Measurements from ENCODE around the gene FGFRL1. TPM values are rescaled to one million over a fixed set of nuclear protein-coding genes. Genes with fewer than 3 reads are reported as not detected.

The FGFRL1 gene
- total RNA-seq (10 to 100 TPM; 25.1 to 41.4 (median 31.1) TPM), polyA plus RNA-seq (10 to 100 TPM; 15.4 to 42.8 TPM)

- peak within 1 kb of the TSS; percentile 72 to 86 (median 79) for H3K27ac ChIP-seq
- no peaks in the 10 kb centered on the region for H3K27me3 ChIP-seq
- no peak for FAIRE-seq
- intact Hi-C loops (cut with DNase I) = no loop called here
- ATAC-seq = peak; percentile 63 to 71 (median 66)
- H3K36me3 ChIP-seq = no peaks in the 10 kb centered on the region
- peak within 1 kb of the TSS; percentile 42 to 79 (median 55) for H3K4me3 ChIP-seq
- peak; percentile 94 to 99 (median 96) for DNase-seq
- peaks cover 7 to 9% (median 7%) of the 10 kb centered on the region in 3 donors for H3K4me1 ChIP-seq
- no peak for TF ChIP-seq CTCF (IDR thresholded peaks at IDR 0.05)
- WGBS, 2 donors = 1 to 3% methylated on average over 5 to 89 of the region's 89 CpGs
- H3K9me3 ChIP-seq = no peaks in the 10 kb centered on the region
Measured at GRCh38 chr4:1011022-1011665, at the start of gene FGFRL1. TSS of gene FGFRL1 (plus strand) at chr4:1011626. CDS start at chr4:1012486, 860 bp downstream.

DNA sequence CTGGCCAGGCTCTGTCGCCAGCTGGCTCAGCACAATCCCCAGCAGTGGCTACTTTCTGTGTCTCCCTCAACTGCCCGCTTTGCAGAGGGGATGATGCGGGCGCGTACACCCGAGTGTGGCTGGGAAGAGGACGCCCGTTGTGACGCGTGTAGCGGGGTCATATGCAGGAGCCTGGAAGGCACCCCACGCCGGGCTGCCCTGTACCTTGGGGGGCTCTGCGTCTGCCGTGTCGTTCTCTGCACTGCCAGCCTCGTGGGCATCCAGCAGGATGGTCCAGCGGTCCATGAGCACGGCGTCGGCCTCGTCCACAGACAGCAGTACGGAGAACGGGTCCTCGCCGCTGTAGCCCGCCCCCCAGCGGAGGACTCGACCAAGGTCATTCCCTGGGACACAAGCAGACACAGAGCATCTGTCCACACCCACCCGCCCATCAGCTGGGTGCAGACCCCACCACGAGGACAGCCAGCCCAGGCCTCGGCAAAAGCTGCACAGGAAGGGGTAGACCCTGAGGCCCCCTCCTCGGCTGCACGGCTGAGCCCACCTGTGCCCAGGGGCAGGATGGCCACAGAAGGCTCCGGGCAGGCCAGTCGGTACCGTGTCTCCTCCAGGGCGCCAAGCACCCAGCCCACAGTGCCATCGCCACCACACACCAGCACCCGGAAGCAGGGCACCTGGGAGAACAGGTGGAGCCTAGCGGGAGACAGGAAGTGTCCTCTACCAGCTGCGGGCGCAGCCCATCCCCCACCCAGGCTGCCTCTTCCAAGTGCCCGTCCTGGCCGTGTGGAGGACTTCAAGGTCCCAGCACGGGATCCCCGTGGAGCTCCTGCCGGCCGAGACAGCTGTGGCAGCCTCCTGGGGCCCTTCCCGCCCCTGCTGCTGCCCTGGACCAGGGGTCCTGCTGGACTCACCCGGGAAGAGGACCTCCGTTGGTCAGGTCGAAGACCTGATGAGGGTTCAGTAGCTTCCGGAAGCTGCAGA lies 48.9 kb upstream of the FGFRL1 start:
- intact Hi-C loops (cut with DNase I) = no loop called here

DNA sequence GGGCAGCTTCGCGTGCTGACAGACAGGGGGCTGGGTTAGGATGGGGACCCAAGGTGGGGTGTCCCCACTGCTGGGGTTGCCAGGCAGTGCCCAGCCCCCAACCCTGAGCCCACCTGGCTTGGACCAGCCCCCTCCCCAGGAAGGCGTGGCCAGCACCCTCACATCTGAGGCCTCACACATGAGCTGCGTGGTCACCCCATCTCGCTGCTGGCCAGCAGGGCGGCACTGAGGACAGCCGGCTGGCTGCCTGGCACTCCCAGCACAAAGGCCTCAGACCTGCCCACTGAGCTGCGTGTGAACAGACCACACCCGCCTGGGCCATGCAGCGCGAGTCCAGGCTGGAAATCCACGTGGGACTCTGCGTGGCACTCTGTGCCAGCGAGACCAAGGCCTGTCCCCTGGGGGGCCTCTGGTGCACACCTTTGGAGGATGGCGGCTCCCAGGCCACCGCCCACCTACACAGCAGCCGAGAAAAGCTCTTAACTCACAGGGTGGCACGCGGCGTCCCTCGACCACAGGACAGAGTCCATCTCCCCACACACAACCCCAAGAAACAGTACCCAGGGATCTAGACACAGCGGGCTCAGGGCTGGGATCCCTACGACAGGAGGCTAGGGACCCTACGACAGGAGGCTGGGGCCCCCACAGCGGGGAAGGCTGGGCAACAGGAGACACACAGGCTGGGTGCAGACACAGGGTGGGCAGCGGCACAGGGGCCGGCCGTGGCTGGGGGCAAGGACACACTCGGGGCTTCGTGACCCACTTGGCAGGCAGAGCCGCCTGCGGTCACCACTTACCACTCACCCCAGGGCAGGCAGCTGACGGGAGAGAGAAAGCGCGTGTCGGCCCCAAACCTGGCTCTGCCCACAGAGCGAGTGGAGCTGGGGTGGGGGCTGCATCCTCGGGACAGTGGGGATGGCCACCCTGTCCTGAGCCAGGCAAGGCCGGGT lies 47.9 kb upstream of the FGFRL1 start:
- ATAC-seq = no peak
- H3K27me3 ChIP-seq = no peaks in the 10 kb centered on the region
- no peak overlapping the region for H3K4me3 ChIP-seq
- H3K4me1 ChIP-seq = no peaks in the 10 kb centered on the region
- intact Hi-C loops (cut with DNase I) = no loop called here
- no peak for FAIRE-seq
- no peak for TF ChIP-seq CTCF (IDR thresholded peaks at IDR 0.05)
- WGBS, 2 donors = 93 to 95% methylated on average over 36 to 39 of the region's 39 CpGs
- H3K36me3 ChIP-seq = peaks cover 0 to 8% (median 0%) of the 10 kb centered on the region in 3 donors
- no peak overlapping the region for H3K27ac ChIP-seq
- peak in 1 of 6 donors; percentile 79 for DNase-seq
- no peaks in the 10 kb centered on the region for H3K9me3 ChIP-seq

More for the DNA sequence above, 48.9 kb upstream of the FGFRL1 start:
- Histone ChIP-seq H3K27me3 (no peaks in the 10 kb centered on the region), H3K36me3 (peaks cover 0 to 8% (median 0%) of the 10 kb centered on the region in 3 donors), H3K4me3 (no peak overlapping the region), H3K9me3 (no peaks in the 10 kb centered on the region), H3K4me1 (no peaks in the 10 kb centered on the region), H3K27ac (no peak overlapping the region)
- WGBS, 2 donors = 91% methylated on average over 54 of the region's 54 CpGs
- ATAC-seq (no peak), DNase-seq (peak in 2 of 6 donors; percentile 54 to 74), FAIRE-seq (no peak)
- TF ChIP-seq CTCF (IDR thresholded peaks at IDR 0.05) = no peak

- intact Hi-C loops (cut with DNase I) = no loop called here
- TF ChIP-seq CTCF (IDR thresholded peaks at IDR 0.05) = no peak
- DNase-seq (peak in 1 of 6 donors; percentile 77), ATAC-seq (no peak), FAIRE-seq (no peak)
- 91 to 94% methylated on average over 23 of the region's 23 CpGs for WGBS, 2 donors
- Histone ChIP-seq H3K27me3 (no peaks in the 10 kb centered on the region), H3K36me3 (peaks cover 0 to 8% (median 0%) of the 10 kb centered on the region in 3 donors), H3K4me3 (no peak overlapping the region), H3K9me3 (no peaks in the 10 kb centered on the region), H3K27ac (no peak overlapping the region), H3K4me1 (no peaks in the 10 kb centered on the region)
Measured at GRCh38 chr4:964346-965025, 46.9 kb upstream of the FGFRL1 start.
